Measurements from ENCODE around the gene MERTK. TPM values are rescaled to one million over a fixed set of nuclear protein-coding genes. Genes with fewer than 3 reads are reported as not detected.
"Not testable (repeated sequence)": the region's sequence is repeated elsewhere in the genome, so short reads cannot be mapped to it uniquely, and the experiment has no call there.

Gene MERTK
- total and polyA plus RNA-seq, 2 donors (not counting 1 experiment from before 2014, with no cell fraction given) = 0.04 to 0.34 TPM

- H3K4me2 ChIP-seq (replicated peaks; ENCODE audit: low read depth, low read length, poor library complexity, severe bottlenecking) = no peak overlapping the region
Measured at GRCh38 chr2:111904726-111905474, 6.5 kb downstream of the MERTK start.

GRCh38 chr2:111905475-111905869, 7.1 kb downstream of the MERTK start:
- peaks cover 13 to 15% of the 10 kb centered on the region in 2 donors for H3K4me1 ChIP-seq (ENCODE audit: control insufficient read depth in 2 of 2, insufficient read depth in 2 of 2, low read length in 2 of 2)
- DNase-seq; ATAC-seq (ENCODE audit: low read depth); H2AFZ ChIP-seq (ENCODE audit: insufficient read depth, low read depth, low read length, poor library complexity, severe bottlenecking); H3K4me3 Mint-ChIP-seq; H3K27me3 ChIP-seq (replicated peaks in 1 of 4; ENCODE audit: control extremely low read depth in 1 of 4, control insufficient read depth in 3 of 4, insufficient read depth in 4 of 4, low read length in 3 of 4); H3K4me2 ChIP-seq (replicated peaks; ENCODE audit: low read depth, low read length, poor library complexity, severe bottlenecking); H4K20me1 ChIP-seq (ENCODE audit: control insufficient read depth, insufficient read depth, low read length, poor library complexity, severe bottlenecking); H3K27ac ChIP-seq (ENCODE audit: low read length in 2 of 2); H3K27ac Mint-ChIP-seq; H3K9me3 Mint-ChIP-seq (ENCODE audit: insufficient read depth); H3K9ac ChIP-seq (ENCODE audit: low read length); H3K36me3 ChIP-seq (replicated peaks in 1 of 2; ENCODE audit: control extremely low read depth in 1 of 2, control insufficient read depth in 1 of 2, extremely low read depth in 1 of 2, insufficient read depth in 2 of 2, low read length in 1 of 2); H3K9me3 ChIP-seq (ENCODE audit: control extremely low read depth in 1 of 3, control insufficient read depth in 2 of 3, insufficient read depth in 1 of 3, low read length in 2 of 3); H3K4me3 ChIP-seq (ENCODE audit: control extremely low read depth in 1 of 5, extremely low read depth in 1 of 5, insufficient read depth in 1 of 5, low read depth in 2 of 5, low read length in 4 of 5); H3K79me2 ChIP-seq (ENCODE audit: control insufficient read depth, insufficient read depth, low read length); intact Hi-C loops (cut with micrococcal nuclease): not testable (repeated sequence)
- ChIA-PET CTCF (interaction anchor here (1.1 kb wide), 1 partner anchor 18 kb away, joined by 5 read pairs; no protein-coding TSS in a partner anchor), POLR2A (interaction anchor here (0.7 kb wide), 1 partner anchor 150 kb away, joined by 9 read pairs; no protein-coding TSS in a partner anchor)
- 100% methylated on average over 4 of the region's 9 CpGs for WGBS (ENCODE audit: insufficient coverage)
- peaks cover 19% of the 10 kb centered on the region for H3K4me1 Mint-ChIP-seq
- H3K27me3 Mint-ChIP-seq = peaks cover 14% of the 10 kb centered on the region

More at GRCh38 chr2:111904726-111905474, 6.5 kb downstream of the MERTK start:
- intact Hi-C loops (cut with micrococcal nuclease) = no loop called here
- H2AFZ ChIP-seq (ENCODE audit: insufficient read depth, low read depth, low read length, poor library complexity, severe bottlenecking) = no peak overlapping the region
- Mint-ChIP-seq H3K4me1 (peaks cover 19% of the 10 kb centered on the region), H3K4me3 (no peak overlapping the region), H3K9me3 (ENCODE audit: insufficient read depth) (no peaks in the 10 kb centered on the region), H3K27me3 (peaks cover 14% of the 10 kb centered on the region), H3K27ac (no peak overlapping the region)
- TF ChIP-seq EZH2 (IDR thresholded peaks at IDR 0.05; ENCODE audit: borderline replicate concordance, insufficient read depth, low read depth, low read length, poor library complexity, severe bottlenecking) = no peak
- TF ChIP-seq CTCF (IDR thresholded peaks at IDR 0.05) = no peak
- no peak for DNase-seq
- H3K36me3 ChIP-seq (replicated peaks in 1 of 2; ENCODE audit: control extremely low read depth in 1 of 2, control insufficient read depth in 1 of 2, extremely low read depth in 1 of 2, insufficient read depth in 2 of 2, low read length in 1 of 2) = no peaks in the 10 kb centered on the region
- H3K4me3 ChIP-seq (ENCODE audit: control extremely low read depth in 1 of 5, extremely low read depth in 1 of 5, insufficient read depth in 1 of 5, low read depth in 2 of 5, low read length in 4 of 5) = no peak overlapping the region
- H4K20me1 ChIP-seq (ENCODE audit: control insufficient read depth, insufficient read depth, low read length, poor library complexity, severe bottlenecking) = no peaks in the 10 kb centered on the region
- H3K9me3 ChIP-seq (ENCODE audit: control extremely low read depth in 1 of 3, control insufficient read depth in 2 of 3, insufficient read depth in 1 of 3, low read length in 2 of 3) = no peaks in the 10 kb centered on the region
- H3K27me3 ChIP-seq (replicated peaks in 1 of 4; ENCODE audit: control extremely low read depth in 1 of 4, control insufficient read depth in 3 of 4, insufficient read depth in 4 of 4, low read length in 3 of 4) = peaks cover 0 to 9% (median 2%) of the 10 kb centered on the region in 4 experiments
- ATAC-seq (ENCODE audit: low read depth) = no peak
- peaks cover 13 to 15% of the 10 kb centered on the region in 2 donors for H3K4me1 ChIP-seq (ENCODE audit: control insufficient read depth in 2 of 2, insufficient read depth in 2 of 2, low read length in 2 of 2)
- no peaks in the 10 kb centered on the region for H3K79me2 ChIP-seq (ENCODE audit: control insufficient read depth, insufficient read depth, low read length)
- no peak overlapping the region for H3K27ac ChIP-seq (ENCODE audit: low read length in 2 of 2)
- POLR2A ChIA-PET = interaction anchor here (0.7 kb wide), 1 partner anchor 151 kb away, joined by 9 read pairs; no protein-coding TSS in a partner anchor
- 99% methylated on average over 9 of the region's 10 CpGs for whole genome bisulfite sequencing (ENCODE audit: insufficient coverage)
- CTCF ChIA-PET = interaction anchor here (1.5 kb wide), 1 partner anchor 17 kb away, joined by 4 read pairs; no protein-coding TSS in a partner anchor
- H3K9ac ChIP-seq (ENCODE audit: low read length) = no peak overlapping the region
